ENCODE results near the gene SMOC2.

SMOC2 gene

GRCh38 chr6:168666699-168667427, 225.9 kb downstream of the SMOC2 start:
- DNase-seq: no peak

GRCh38 chr6:168667428-168667805, 226.4 kb downstream of the SMOC2 start:
- no peak for DNase-seq

GRCh38 chr6:168670401-168670985, 229.5 kb downstream of the SMOC2 start:
- no peak for DNase-seq

GRCh38 chr6:168671028-168671862, 230.3 kb downstream of the SMOC2 start:
- no peak for DNase-seq

- no peak for DNase-seq
These were observed 231.0 kb downstream of the SMOC2 start for GRCh38 chr6:168671863-168672546.

- DNase-seq: no peak
These were observed 233.6 kb downstream of the SMOC2 start for GRCh38 chr6:168674595-168674994.

- DNase-seq: no peak
These were observed 234.4 kb downstream of the SMOC2 start for GRCh38 chr6:168675375-168675774.

GRCh38 chr6:168675933-168676551, 235.1 kb downstream of the SMOC2 start:
- no peak for DNase-seq

GRCh38 chr6:168676552-168677322, 235.8 kb downstream of the SMOC2 start:
- no peak for DNase-seq

- peak; percentile 33 for DNase-seq
These were observed 236.4 kb downstream of the SMOC2 start for GRCh38 chr6:168677323-168677781.

- DNase-seq: no peak
These were observed 237.1 kb downstream of the SMOC2 start for GRCh38 chr6:168678077-168678476.

GRCh38 chr6:168678588-168678987, 237.6 kb downstream of the SMOC2 start:
- no peak for DNase-seq

- no peak for DNase-seq
These were observed 240.8 kb downstream of the SMOC2 start for GRCh38 chr6:168681748-168682147.

GRCh38 chr6:168683621-168684020, 242.6 kb downstream of the SMOC2 start:
- no peak for DNase-seq

GRCh38 chr6:168684471-168684870, 243.5 kb downstream of the SMOC2 start:
- DNase-seq: no peak

GRCh38 chr6:168684906-168685305, 243.9 kb downstream of the SMOC2 start:
- DNase-seq: no peak

- DNase-seq: no peak
These were observed 245.2 kb downstream of the SMOC2 start for GRCh38 chr6:168686029-168686738.

- DNase-seq: peak; percentile 85
These were observed 246.1 kb downstream of the SMOC2 start for GRCh38 chr6:168686831-168687730.

- no peak for DNase-seq
These were observed 249.3 kb downstream of the SMOC2 start for GRCh38 chr6:168690271-168690670.

GRCh38 chr6:168691774-168692173, 250.8 kb downstream of the SMOC2 start:
- DNase-seq: no peak

All from NCI-H146 (cell line).